Measurements from ENCODE around the gene MTOR. TPM values are rescaled to one million over a fixed set of nuclear protein-coding genes. Genes with fewer than 3 reads are reported as not detected.

MTOR gene
- total and polyA plus RNA-seq, 10 of the 15 experiments (the other 5 are each of a cell fraction or from before 2014, with no cell fraction given): 6.6 to 41.8 (median 29.8) TPM

DNA sequence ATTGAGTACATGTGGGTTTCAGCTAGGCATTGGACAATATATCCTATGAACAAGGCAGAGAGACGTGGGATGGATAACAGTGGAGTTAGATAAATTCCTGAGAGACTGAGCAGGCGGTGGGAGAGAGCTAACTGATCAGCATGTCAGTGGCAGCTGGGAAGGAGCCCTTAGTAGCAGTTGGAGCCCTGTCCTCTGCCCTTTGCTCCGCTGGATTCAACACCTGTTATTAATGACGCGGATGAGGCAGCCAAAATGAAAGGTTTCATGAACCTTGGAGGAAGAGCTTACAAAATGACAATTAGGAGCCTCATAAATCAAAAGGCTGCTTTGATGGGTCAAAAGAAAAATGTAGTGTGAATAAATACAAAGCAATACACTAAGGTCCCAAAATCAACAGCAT, 26.7 kb upstream of the MTOR start (continued):
- TF ChIP-seq, protein P1, sequence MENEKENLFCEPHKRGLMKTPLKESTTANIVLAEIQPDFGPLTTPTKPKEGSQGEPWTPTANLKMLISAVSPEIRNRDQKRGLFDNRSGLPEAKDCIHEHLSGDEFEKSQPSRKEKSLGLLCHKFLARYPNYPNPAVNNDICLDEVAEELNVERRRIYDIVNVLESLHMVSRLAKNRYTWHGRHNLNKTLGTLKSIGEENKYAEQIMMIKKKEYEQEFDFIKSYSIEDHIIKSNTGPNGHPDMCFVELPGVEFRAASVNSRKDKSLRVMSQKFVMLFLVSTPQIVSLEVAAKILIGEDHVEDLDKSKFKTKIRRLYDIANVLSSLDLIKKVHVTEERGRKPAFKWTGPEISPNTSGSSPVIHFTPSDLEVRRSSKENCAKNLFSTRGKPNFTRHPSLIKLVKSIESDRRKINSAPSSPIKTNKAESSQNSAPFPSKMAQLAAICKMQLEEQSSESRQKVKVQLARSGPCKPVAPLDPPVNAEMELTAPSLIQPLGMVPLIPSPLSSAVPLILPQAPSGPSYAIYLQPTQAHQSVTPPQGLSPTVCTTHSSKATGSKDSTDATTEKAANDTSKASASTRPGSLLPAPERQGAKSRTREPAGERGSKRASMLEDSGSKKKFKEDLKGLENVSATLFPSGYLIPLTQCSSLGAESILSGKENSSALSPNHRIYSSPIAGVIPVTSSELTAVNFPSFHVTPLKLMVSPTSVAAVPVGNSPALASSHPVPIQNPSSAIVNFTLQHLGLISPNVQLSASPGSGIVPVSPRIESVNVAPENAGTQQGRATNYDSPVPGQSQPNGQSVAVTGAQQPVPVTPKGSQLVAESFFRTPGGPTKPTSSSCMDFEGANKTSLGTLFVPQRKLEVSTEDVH (IDR thresholded peaks at IDR 0.05; ENCODE audit: low read depth, partially characterized antibody): no peak
- TF ChIP-seq POLR2A (IDR thresholded peaks at IDR 0.05; ENCODE audit: low read depth, low read length) (no peak), JUNB (IDR thresholded peaks at IDR 0.05) (no peak), KLF5 (IDR thresholded peaks at IDR 0.05; ENCODE audit: partially characterized antibody) (no peak), EZH2 (IDR thresholded peaks at IDR 0.05; ENCODE audit: borderline replicate concordance, control insufficient read depth, low read depth, low read length) (no peak), ZNF207 (IDR thresholded peaks at IDR 0.05; ENCODE audit: borderline replicate concordance) (no peak), IKZF1 (conservative IDR thresholded peaks at IDR 0.05) (no peak)

DNA sequence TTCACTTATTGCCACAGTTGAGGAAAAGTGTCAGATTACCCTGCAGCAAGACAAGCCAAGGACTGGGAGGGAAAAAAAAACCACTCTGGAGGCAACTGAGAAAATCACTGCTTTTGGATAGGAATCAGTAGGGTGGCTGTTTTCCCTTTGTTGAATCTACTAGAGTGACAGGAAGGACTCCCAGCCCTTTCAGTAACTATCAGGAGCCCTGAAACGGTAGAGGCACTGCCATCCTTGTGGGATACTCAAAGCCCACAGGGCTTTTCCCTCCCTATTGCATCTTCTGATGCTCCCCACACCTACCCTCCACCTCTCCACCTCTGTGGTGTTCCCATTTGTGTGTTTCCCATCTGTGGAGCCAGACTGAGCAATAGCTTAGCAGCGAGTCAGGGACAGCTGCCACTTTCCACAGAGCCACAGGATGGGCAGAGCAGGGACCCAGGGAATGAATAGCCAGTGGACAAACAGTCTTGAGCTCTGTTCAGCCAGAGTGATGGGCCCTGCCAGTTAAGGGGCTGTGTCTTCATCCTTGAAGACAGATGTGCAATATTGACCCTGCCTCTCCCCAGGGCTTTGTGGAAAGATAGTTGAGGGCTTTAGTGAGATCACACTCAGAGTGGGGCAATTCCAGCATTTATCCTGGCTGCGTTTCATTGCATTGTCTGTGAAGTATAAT, 24.5 kb upstream of the MTOR start:
- DNase-seq (ENCODE audit: low read depth, low spot score) (no peak), FAIRE-seq (no peak), ATAC-seq (no peak)
- peaks cover 4 to 19% of the 10 kb centered on the region in 2 experiments for H3K36me3 ChIP-seq (ENCODE audit: control insufficient read depth in 2 of 2, insufficient read depth in 2 of 2, low read length in 1 of 2)
- TF ChIP-seq STAT3 (IDR thresholded peaks at IDR 0.05; ENCODE audit: low read depth, low read length) (no peak), CREB1 (IDR thresholded peaks at IDR 0.05; ENCODE audit: low read depth) (no peak), ZBED1 (IDR thresholded peaks at IDR 0.05; ENCODE audit: borderline replicate concordance) (no peak), SREBF1 (IDR thresholded peaks at IDR 0.05; ENCODE audit: low read length) (no peak)
- TF ChIP-seq, protein P1 (IDR thresholded peaks at IDR 0.05; ENCODE audit: low read depth, partially characterized antibody): no peak
- no TSS peak for BruUV-seq (replicated peaks)
- intact Hi-C loops (cut with micrococcal nuclease; ENCODE audit: unreplicated experiment) (no loop called here), in situ Hi-C loops (cut with MboI) (no loop called here)
- no peaks in the 10 kb centered on the region for H3K4me1 ChIP-seq (ENCODE audit: control insufficient read depth, insufficient read depth, low read length)
- H3K9me3 ChIP-seq (replicated peaks; ENCODE audit: control insufficient read depth, insufficient read depth, low read length): no peaks in the 10 kb centered on the region
- H3K4me3 ChIP-seq: no peak overlapping the region
- H3K79me2 ChIP-seq (ENCODE audit: control insufficient read depth, insufficient read depth, low read length): peaks cover 9% of the 10 kb centered on the region
- H3K9ac ChIP-seq (ENCODE audit: control insufficient read depth, insufficient read depth, low read length): no peak overlapping the region
- no peak overlapping the region for H3K27ac ChIP-seq (ENCODE audit: control insufficient read depth, insufficient read depth)
- H3K4me2 ChIP-seq (ENCODE audit: control insufficient read depth, insufficient read depth): no peak overlapping the region
- ChIA-PET CTCF (interaction anchor here (1.3 kb wide), 1 partner anchor 358 kb away, joined by 4 read pairs; no protein-coding TSS in a partner anchor), RAD21 (ENCODE audit: unreplicated experiment) (no interaction called here), SMC1A (ENCODE audit: uncharacterized antibody, unreplicated experiment) (interaction anchor here (1.1 kb wide), 1 partner anchor 9 kb away, joined by 3 read pairs; no protein-coding TSS in a partner anchor), POLR2A (no interaction called here)
- WGBS (ENCODE audit: insufficient coverage, insufficient replicate concordance, low lambda C conversion rate, missing lambda C conversion rate): 77% methylated on average over 3 of the region's 3 CpGs
- no peak overlapping the region for H2AFZ ChIP-seq (ENCODE audit: control insufficient read depth, low read depth, low read length)
- no peaks in the 10 kb centered on the region for H3K27me3 ChIP-seq (replicated peaks in 1 of 2; ENCODE audit: control insufficient read depth in 2 of 2, insufficient read depth in 2 of 2, low read length in 1 of 2)
- H4K20me1 ChIP-seq (ENCODE audit: control insufficient read depth, insufficient read depth): peaks cover 4% of the 10 kb centered on the region
